Measurements from ENCODE around the gene BAIAP2L1. TPM values are rescaled to one million over a fixed set of nuclear protein-coding genes. Genes with fewer than 3 reads are reported as not detected.
A peak's percentile ranks its signal among the peaks of the same experiment; 100 is the strongest.
"Not testable (repeated sequence)": the region's sequence is repeated elsewhere in the genome, so short reads cannot be mapped to it uniquely, and the experiment has no call there.

The BAIAP2L1 gene
- total and polyA plus RNA-seq, 9 of the 15 experiments (the other 6 are each of a cell fraction or from before 2014, with no cell fraction given) = 4.2 to 29.8 (median 15.5) TPM

- intact Hi-C loops (cut with micrococcal nuclease); FAIRE-seq; BruUV-seq (replicated peaks): not testable (repeated sequence)
Observed at GRCh38 chr7:98413655-98414054, 12.8 kb upstream of the BAIAP2L1 start.

More at GRCh38 chr7:98413655-98414054, 12.8 kb upstream of the BAIAP2L1 start:
- H3K9me3 ChIP-seq (replicated peaks; ENCODE audit: control insufficient read depth, insufficient read depth, low read depth, low read length); H3K4me2 ChIP-seq (ENCODE audit: insufficient read depth, low read length); H3K9ac ChIP-seq (ENCODE audit: insufficient read depth in 1 of 2, low read depth in 2 of 2, low read length in 2 of 2); H3K36me3 ChIP-seq (ENCODE audit: control insufficient read depth, insufficient read depth, low read length); DNase-seq (ENCODE audit: extremely low read depth in 1 of 4, low spot score in 3 of 4); H3K79me2 ChIP-seq (ENCODE audit: control insufficient read depth, insufficient read depth, low read length); CTCF ChIA-PET (ENCODE audit: low intra/inter-chr PET ratio); H3K27ac ChIP-seq (ENCODE audit: extremely low read depth, low read depth, low read length); H3K4me1 ChIP-seq (replicated peaks in 1 of 2; ENCODE audit: control insufficient read depth in 2 of 2, insufficient read depth in 2 of 2, low read length in 2 of 2); in situ Hi-C loops (cut with MboI); H3K9me1 ChIP-seq (ENCODE audit: control insufficient read depth, insufficient read depth, low read length); H2AFZ ChIP-seq (ENCODE audit: low read depth, low read length); H3K4me3 ChIP-seq; H4K20me1 ChIP-seq (replicated peaks; ENCODE audit: control insufficient read depth, insufficient read depth, low read length): not testable (repeated sequence)
- POLR2A ChIA-PET = interaction anchor here (0.5 kb wide), 1 partner anchor 10 kb away, joined by 3 read pairs; no protein-coding TSS in a partner anchor
- peaks cover 9 to 30% of the 10 kb centered on the region in 2 experiments; a peak in 4 of 5 replicates for H3K27me3 ChIP-seq (ENCODE audit: control insufficient read depth in 2 of 2, insufficient read depth in 2 of 2, low read length in 2 of 2)
- peak; percentile 62 for ATAC-seq
- WGBS (ENCODE audit: insufficient coverage, low coverage, missing lambda C conversion rate) = 0% methylated on average over 6 of the region's 6 CpGs
- TF ChIP-seq CTCF (IDR thresholded peaks at IDR 0.05 in 2 of 3, conservative IDR thresholded peaks at IDR 0.05 in 1 of 3; ENCODE audit: insufficient read depth in 2 of 3, low read depth in 1 of 3, low read length in 3 of 3) = peak in 2 of 3 experiments; percentile 2 to 21; a peak in 1 of 6 replicates
